Trophoblast cell (in vitro differentiated cells and primary cell): ENCODE results near the gene N4BP3.
"Not testable (repeated sequence)": the region's sequence is repeated elsewhere in the genome, so short reads cannot be mapped to it uniquely, and the experiment has no call there.

Source experiments
- DNase-seq, 2 donors: peaks; one replicate each; pipeline ENCODE4 v3.0.0-alpha.2; 2016
- H2AFZ ChIP-seq: 2 replicates; pipeline ENCODE4 v1.6.1; 2013; ENCODE audit warnings: low read length, moderate library complexity, mild to moderate bottlenecking; ENCODE audit not compliant: insufficient read depth, poor library complexity
- H2AK5ac ChIP-seq: 2 replicates; pipeline ENCODE4 v1.6.1; 2013; ENCODE audit warnings: mild to moderate bottlenecking, low read length
- H2BK120ac ChIP-seq: 2 replicates; pipeline ENCODE4 v1.6.1; 2013; ENCODE audit warnings: low read length, mild to moderate bottlenecking, moderate library complexity; ENCODE audit not compliant: insufficient read depth, poor library complexity
- H2BK12ac ChIP-seq: 2 replicates; pipeline ENCODE4 v1.6.1; 2013; ENCODE audit warnings: mild to moderate bottlenecking, low read length, moderate library complexity
- H2BK5ac ChIP-seq: 2 replicates; pipeline ENCODE4 v1.6.1; 2013; ENCODE audit warnings: low read length, low read depth, moderate library complexity, mild to moderate bottlenecking; ENCODE audit not compliant: poor library complexity
- H3K14ac ChIP-seq: 2 replicates; pipeline ENCODE4 v1.6.1; 2013; ENCODE audit warnings: mild to moderate bottlenecking, low read length
- H3K18ac ChIP-seq: 2 replicates; pipeline ENCODE4 v1.6.1; 2013; ENCODE audit warnings: mild to moderate bottlenecking, low read length
- H3K23ac ChIP-seq: 2 replicates; pipeline ENCODE4 v1.6.1; 2013; ENCODE audit warnings: low read length
- H3K27ac ChIP-seq: 2 replicates; pipeline ENCODE4 v1.5.1; 2013; ENCODE audit warnings: low read depth, mild to moderate bottlenecking, inconsistent platforms, low read length, moderate library complexity
- H3K27me3 ChIP-seq: 2 replicates; pipeline ENCODE4 v1.6.1; 2013; ENCODE audit warnings: inconsistent platforms, mild to moderate bottlenecking, low read length, moderate library complexity; ENCODE audit not compliant: insufficient read depth
- H3K36me3 ChIP-seq, 2 experiments: 1 replicate in 1 of 2; 2 replicates in 1 of 2; pipeline ENCODE4 v1.6.1; 2013; ENCODE audit warnings: low read length in 2 of 2, mild to moderate bottlenecking in 2 of 2, moderate library complexity in 1 of 2; ENCODE audit not compliant: insufficient read depth in 2 of 2, control insufficient read depth in 1 of 2
- H3K4ac ChIP-seq: 2 replicates; pipeline ENCODE4 v1.6.1; 2013; ENCODE audit warnings: low read depth, mild to moderate bottlenecking, low read length, moderate library complexity
- H3K4me1 ChIP-seq, 2 experiments: 1 replicate in 1 of 2; 2 replicates in 1 of 2; pipeline ENCODE4 v1.6.1; 2013; ENCODE audit warnings: low read length in 2 of 2, mild to moderate bottlenecking in 2 of 2, moderate library complexity in 1 of 2; ENCODE audit not compliant: insufficient read depth in 2 of 2, control insufficient read depth in 1 of 2
- H3K4me2 ChIP-seq: 2 replicates; pipeline ENCODE4 v1.6.1; 2013; ENCODE audit warnings: inconsistent platforms, mild to moderate bottlenecking, low read length, moderate library complexity
- H3K4me3 ChIP-seq: 2 replicates; pipeline ENCODE4 v1.5.1; 2013; ENCODE audit warnings: mild to moderate bottlenecking, low read depth, low read length, inconsistent platforms
- H3K79me1 ChIP-seq: one replicate; pipeline ENCODE4 v1.6.1; 2013; ENCODE audit warnings: low read length
- H3K79me2 ChIP-seq: 2 replicates; pipeline ENCODE4 v1.6.1; 2013; ENCODE audit warnings: low read length, mild to moderate bottlenecking; ENCODE audit not compliant: control insufficient read depth, insufficient read depth, poor library complexity
- H3K9ac ChIP-seq: 2 replicates; pipeline ENCODE4 v1.6.1; 2013; ENCODE audit warnings: mild to moderate bottlenecking, low read length
- H3K9me3 ChIP-seq: 2 replicates; pipeline ENCODE4 v1.6.1; 2013; ENCODE audit warnings: low read depth, mild to moderate bottlenecking, control low read depth, inconsistent platforms, low read length; ENCODE audit not compliant: insufficient read depth
- H4K12ac ChIP-seq: 2 replicates; pipeline ENCODE4 v1.6.1; 2013; ENCODE audit warnings: low read depth, mild to moderate bottlenecking, low read length, moderate library complexity
- H4K8ac ChIP-seq: 2 replicates; pipeline ENCODE4 v1.6.1; 2013; ENCODE audit warnings: low read depth, mild to moderate bottlenecking, low read length, moderate library complexity
- H4K91ac ChIP-seq: one replicate; pipeline ENCODE4 v1.6.1; 2013; ENCODE audit warnings: low read depth, mild to moderate bottlenecking, low read length, moderate library complexity
- WGBS: extraction: QIAGEN DNeasy Blood & Tissue Kit; methylation state at CpG from one replicate; pipeline ENCODE4 v1.1.7; 2013; ENCODE audit warnings: missing lambda C conversion rate; ENCODE audit not compliant: insufficient read length, insufficient coverage; ENCODE audit errors: extremely low coverage; 5-methylcytosine and 5-hydroxymethylcytosine counted together

N4BP3 gene

GRCh38 chr5:178087199-178087598 is 26.1 kb upstream of the N4BP3 start:
- not testable (repeated sequence) for H3K4me3 ChIP-seq, H3K79me2 ChIP-seq, H4K91ac ChIP-seq, H2AK5ac ChIP-seq, H4K8ac ChIP-seq, H3K4me1 ChIP-seq, H3K27me3 ChIP-seq, H3K14ac ChIP-seq, DNase-seq, H3K9ac ChIP-seq, H2BK12ac ChIP-seq, H3K4ac ChIP-seq, H4K12ac ChIP-seq, H2AFZ ChIP-seq, H2BK120ac ChIP-seq, H3K9me3 ChIP-seq, H3K4me2 ChIP-seq, H3K79me1 ChIP-seq, H3K27ac ChIP-seq, H3K36me3 ChIP-seq, H3K23ac ChIP-seq, H3K18ac ChIP-seq, H2BK5ac ChIP-seq
- WGBS = no CpG with 5 or more reads among the region's 5 CpGs

- H3K18ac ChIP-seq = no peak overlapping the region
- H4K8ac ChIP-seq = no peak overlapping the region
- no peak overlapping the region for H3K9ac ChIP-seq
- no peaks in the 10 kb centered on the region for H3K79me2 ChIP-seq
- no peak overlapping the region for H3K27ac ChIP-seq
- H3K27me3 ChIP-seq = no peaks in the 10 kb centered on the region
- H3K4me1 ChIP-seq = no peaks in the 10 kb centered on the region
- no peak overlapping the region for H2BK5ac ChIP-seq
- no peak overlapping the region for H3K4me2 ChIP-seq
- no peaks in the 10 kb centered on the region for H3K79me1 ChIP-seq
- no CpG with 5 or more reads among the region's 6 CpGs for WGBS
- no peak overlapping the region for H4K91ac ChIP-seq
- no peak overlapping the region for H3K4ac ChIP-seq
- no peak overlapping the region for H2AK5ac ChIP-seq
- no peak for DNase-seq
- no peak overlapping the region for H2BK12ac ChIP-seq
- H3K23ac ChIP-seq = no peak overlapping the region
- H2BK120ac ChIP-seq = no peak overlapping the region
- H2AFZ ChIP-seq = no peak overlapping the region
- H3K4me3 ChIP-seq = no peak overlapping the region
- H3K14ac ChIP-seq = no peak overlapping the region
- no peak overlapping the region for H4K12ac ChIP-seq
- H3K9me3 ChIP-seq = no peaks in the 10 kb centered on the region
- H3K36me3 ChIP-seq = no peaks in the 10 kb centered on the region
Observed at GRCh38 chr5:178090856-178091255, 22.5 kb upstream of the N4BP3 start.

GRCh38 chr5:178093134-178093533 is 20.2 kb upstream of the N4BP3 start:
- Histone ChIP-seq H2BK5ac (no peak overlapping the region), H3K79me2 (no peaks in the 10 kb centered on the region)

GRCh38 chr5:178094345-178094744 is 19.0 kb upstream of the N4BP3 start:
- Histone ChIP-seq H3K4me2 (no peak overlapping the region), H4K91ac (no peak overlapping the region), H3K14ac (no peak overlapping the region), H2BK12ac (no peak overlapping the region), H3K27ac (no peak overlapping the region), H2BK120ac (no peak overlapping the region), H3K27me3 (no peaks in the 10 kb centered on the region), H3K23ac (no peak overlapping the region), H2AK5ac (no peak overlapping the region), H4K8ac (no peak overlapping the region), H3K4me1 (no peaks in the 10 kb centered on the region), H3K79me2 (no peaks in the 10 kb centered on the region), H3K4ac (no peak overlapping the region), H3K18ac (no peak overlapping the region), H2AFZ (no peak overlapping the region), H3K36me3 (no peaks in the 10 kb centered on the region), H3K4me3 (no peak overlapping the region), H3K79me1 (no peaks in the 10 kb centered on the region), H4K12ac (no peak overlapping the region), H3K9me3 (no peaks in the 10 kb centered on the region), H2BK5ac (no peak overlapping the region), H3K9ac (no peak overlapping the region)
- DNase-seq = no peak
- WGBS = 100% methylated on average over 3 of the region's 9 CpGs

More at GRCh38 chr5:178093134-178093533, 20.2 kb upstream of the N4BP3 start:
- Histone ChIP-seq H4K8ac (no peak overlapping the region), H4K12ac (no peak overlapping the region), H3K27me3 (no peaks in the 10 kb centered on the region), H2AK5ac (no peak overlapping the region), H3K4ac (no peak overlapping the region), H3K4me2 (no peak overlapping the region), H3K23ac (no peak overlapping the region), H3K9me3 (no peaks in the 10 kb centered on the region), H3K14ac (no peak overlapping the region), H4K91ac (no peak overlapping the region), H3K79me1 (no peaks in the 10 kb centered on the region), H2AFZ (no peak overlapping the region), H2BK120ac (no peak overlapping the region), H3K27ac (no peak overlapping the region), H3K36me3 (no peaks in the 10 kb centered on the region), H3K4me1 (no peaks in the 10 kb centered on the region), H3K4me3 (no peak overlapping the region), H3K18ac (no peak overlapping the region), H2BK12ac (no peak overlapping the region), H3K9ac (no peak overlapping the region)
- WGBS = no CpG with 5 or more reads among the region's 2 CpGs
- DNase-seq = no peak
